A673 (cell line): ENCODE results near the gene RUNDC3A. TPM values are rescaled to one million over a fixed set of nuclear protein-coding genes. Genes with fewer than 3 reads are reported as not detected.

Experiments used
- BruUV-seq: library from RNA; stranded (reverse); fragments of 400-500 nt; replicated peaks from 2 replicates; lab custom pipeline; 2021; lab: Mats Ljungman, UMichigan
- CTCF ChIA-PET: fragments of 300-600 bp; sonication (Branson Sonifier 250); formaldehyde crosslinking; loops from one replicate; lab custom pipeline; 2022; ENCODE audit warnings: antibody characterized with exemption; lab: Charles Lee
- POLR2A ChIA-PET: fragments of 300-600 bp; sonication (Branson Sonifier 250); formaldehyde crosslinking; loops from one replicate; lab custom pipeline; 2022; ENCODE audit warnings: antibody characterized with exemption; ENCODE audit not compliant: low non-redundant PET; lab: Charles Lee
- DNase-seq: peaks from one replicate; pipeline ENCODE4 v3.0.0-alpha.2; 2015; ENCODE audit warnings: low spot score
- H3K27ac ChIP-seq: fragments of 200-600 bp; sonication (generic); 2 replicates; pipeline ENCODE4 v1.5.1; 2016; ENCODE audit warnings: mixed run types, low read depth, mild to moderate bottlenecking, mixed read lengths, antibody characterized with exemption, low read length; ENCODE audit not compliant: poor library complexity, severe bottlenecking
- H3K27me3 ChIP-seq: fragments of 200-600 bp; sonication (generic); replicated peaks from 2 replicates; pipeline ENCODE4 v1.6.1; 2017; ENCODE audit warnings: mixed run types, low read depth, mild to moderate bottlenecking, mixed read lengths, antibody characterized with exemption, low read length; ENCODE audit not compliant: insufficient read depth, poor library complexity
- H3K36me3 ChIP-seq: fragments of 200-600 bp; sonication (generic); 2 replicates; pipeline ENCODE4 v1.6.1; 2016; ENCODE audit warnings: mixed run types, mild to moderate bottlenecking, mixed read lengths, antibody characterized with exemption, low read length; ENCODE audit not compliant: insufficient read depth, poor library complexity, severe bottlenecking
- H3K4me1 ChIP-seq: fragments of 200-600 bp; sonication (generic); 2 replicates; pipeline ENCODE4 v1.6.1; 2017; ENCODE audit warnings: mixed run types, mild to moderate bottlenecking, mixed read lengths, antibody characterized with exemption, low read length; ENCODE audit not compliant: insufficient read depth, poor library complexity, severe bottlenecking
- H3K4me3 ChIP-seq: fragments of 200-600 bp; sonication (generic); 2 replicates; pipeline ENCODE4 v1.5.1; 2016; ENCODE audit warnings: low read depth, mixed run types, mild to moderate bottlenecking, mixed read lengths, low read length; ENCODE audit not compliant: poor library complexity, severe bottlenecking
- H3K9me3 ChIP-seq: fragments of 200-600 bp; sonication (generic); 2 replicates; pipeline ENCODE4 v1.6.1; 2016; ENCODE audit warnings: mixed run types, low read depth, mild to moderate bottlenecking, mixed read lengths, antibody characterized with exemption, low read length; ENCODE audit not compliant: poor library complexity, severe bottlenecking
- CTCF ChIP-seq: fragments of 300-800, 200-600 bp; sonication (generic); conservative IDR thresholded peaks from 2 replicates; pipeline ENCODE4 v1.5.1; 2017; ENCODE audit warnings: low read depth, mild to moderate bottlenecking, antibody characterized with exemption, low read length, moderate library complexity, mixed read lengths
- EZH2 ChIP-seq: fragments of 200-600 bp; sonication (generic); IDR thresholded peaks from 2 replicates; pipeline ENCODE4 v1.6.1; 2017; ENCODE audit warnings: borderline replicate concordance, low read depth, mild to moderate bottlenecking, mixed read lengths, antibody characterized with exemption, low read length; ENCODE audit not compliant: poor library complexity, severe bottlenecking
- intact Hi-C: fragments of 100-400 bp; cut with micrococcal nuclease; formaldehyde crosslinking; loops from one replicate; pipeline ENCODE4 v1.10.0; 2022; ENCODE audit not compliant: unreplicated experiment
- total RNA-seq: library from RNA; stranded (reverse); gene quantifications from 2 replicates; pipeline ENCODE4 v1.2.3, GENCODE V29; 2021

The RUNDC3A gene
- total RNA-seq, 1 experiment from 2014 or later, result 0.56 TPM

- ChIA-PET POLR2A (no interaction called here), CTCF (no interaction called here)
- no TSS peak for BruUV-seq
- no peak for DNase-seq
- Histone ChIP-seq H3K4me3 (no peak overlapping the region), H3K36me3 (no peaks in the 10 kb centered on the region), H3K9me3 (no peaks in the 10 kb centered on the region), H3K27me3 (no peaks in the 10 kb centered on the region), H3K27ac (no peak overlapping the region), H3K4me1 (no peaks in the 10 kb centered on the region)
- intact Hi-C loops, result no loop called here
- TF ChIP-seq CTCF, result no peak
- TF ChIP-seq EZH2, result no peak
Measured at GRCh38 chr17:44262654-44263225, 45.7 kb upstream of the RUNDC3A start.

- H3K27ac ChIP-seq, result no peak overlapping the region
- H3K4me1 ChIP-seq, result no peaks in the 10 kb centered on the region
- ChIA-PET POLR2A (no interaction called here), CTCF (no interaction called here)
- no peaks in the 10 kb centered on the region for H3K27me3 ChIP-seq
- TF ChIP-seq CTCF (no peak), EZH2 (no peak)
- H3K9me3 ChIP-seq, result no peaks in the 10 kb centered on the region
- H3K4me3 ChIP-seq, result no peak overlapping the region
- no peak for DNase-seq
- intact Hi-C loops, result no loop called here
- no TSS peak for BruUV-seq
- H3K36me3 ChIP-seq, result no peaks in the 10 kb centered on the region
Measured at GRCh38 chr17:44263345-44263902, 45.0 kb upstream of the RUNDC3A start.

GRCh38 chr17:44266402-44267164 lies 41.8 kb upstream of the RUNDC3A start:
- intact Hi-C loops, result no loop called here
- POLR2A ChIA-PET, result interaction anchor here (0.5 kb wide), 1 partner anchor 21 kb away, joined by 3 read pairs; no protein-coding TSS in a partner anchor
- no TSS peak for BruUV-seq
- CTCF ChIA-PET, result interaction anchor here (0.5 kb wide), 1 partner anchor 57 kb away, joined by 5 read pairs; no protein-coding TSS in a partner anchor
- H3K27me3 ChIP-seq, result no peaks in the 10 kb centered on the region
- no peaks in the 10 kb centered on the region for H3K4me1 ChIP-seq
- no peaks in the 10 kb centered on the region for H3K9me3 ChIP-seq
- TF ChIP-seq EZH2, result no peak
- no peak for TF ChIP-seq CTCF
- DNase-seq, result no peak
- no peak overlapping the region for H3K27ac ChIP-seq
- H3K36me3 ChIP-seq, result no peaks in the 10 kb centered on the region
- no peak overlapping the region for H3K4me3 ChIP-seq
